ENCODE data around the gene BCAS1. TPM values are rescaled to one million over a fixed set of nuclear protein-coding genes. Genes with fewer than 3 reads are reported as not detected.

Gene BCAS1
- polyA plus RNA-seq, 1 of the 3 experiments (the other 2 are of a cell fraction) = not detected

DNA sequence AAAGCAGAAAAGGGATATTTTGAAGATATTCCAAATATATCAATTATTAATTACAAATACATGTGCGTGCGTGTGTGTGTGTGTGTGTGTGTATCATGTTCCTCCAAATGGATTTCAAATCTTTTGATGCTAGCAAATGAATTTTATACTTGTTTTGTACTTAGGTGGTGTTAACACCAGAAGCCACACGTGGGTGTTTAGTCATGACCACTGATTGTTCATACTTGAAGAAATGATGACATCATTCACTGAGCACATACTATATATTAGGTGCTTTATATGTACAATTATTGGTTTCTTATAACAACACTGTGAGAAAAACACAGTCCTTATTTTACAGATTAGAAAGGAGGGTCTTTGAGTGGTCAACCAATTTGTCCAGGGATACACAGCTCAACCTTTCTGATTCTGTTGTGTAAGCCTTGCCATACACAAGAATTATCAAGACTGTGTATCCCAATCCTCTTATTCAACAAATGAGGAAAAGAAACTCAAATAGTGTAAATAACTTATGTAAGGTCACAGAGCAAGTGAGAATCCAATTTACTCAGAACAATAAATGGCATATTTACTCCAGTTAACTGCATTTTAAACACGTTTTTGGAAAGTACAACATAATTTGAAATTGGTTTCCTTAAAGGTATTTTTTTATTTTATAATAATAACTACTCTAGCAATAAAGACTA, 88.5 kb downstream of the BCAS1 start:
- H3K9ac ChIP-seq = no peak overlapping the region
- no peaks in the 10 kb centered on the region for H3K27me3 ChIP-seq (ENCODE audit: insufficient read depth)
- H3F3A ChIP-seq (replicated peaks; ENCODE audit: insufficient read depth) = no peaks in the 10 kb centered on the region
- no peaks in the 10 kb centered on the region for H3K79me2 ChIP-seq (ENCODE audit: insufficient read depth)
- H2AFZ ChIP-seq (ENCODE audit: low read depth) = no peak overlapping the region
- ChIA-PET CTCF (interaction anchor here (1.5 kb wide), 1 partner anchor 13 kb away, joined by 4 read pairs; no protein-coding TSS in a partner anchor), POLR2A (no interaction called here)
- H3K4me1 ChIP-seq (ENCODE audit: control insufficient read depth in 1 of 2, insufficient read depth in 2 of 2, low read depth in 1 of 2, low read length in 1 of 2) = no peaks in the 10 kb centered on the region
- H4K20me1 ChIP-seq (ENCODE audit: insufficient read depth) = no peaks in the 10 kb centered on the region
- no peaks in the 10 kb centered on the region for H3K36me3 ChIP-seq (replicated peaks in 1 of 2; ENCODE audit: control insufficient read depth in 1 of 2, insufficient read depth in 2 of 2, low read length in 1 of 2)
- no peak overlapping the region for H3K27ac ChIP-seq (ENCODE audit: low read depth in 2 of 2, low read length in 1 of 2)
- 38% methylated on average over 4 of the region's 4 CpGs for WGBS (ENCODE audit: low lambda C conversion rate)
- H3K9me3 ChIP-seq = no peaks in the 10 kb centered on the region
- no peak for TF ChIP-seq FOSL2 (IDR thresholded peaks at IDR 0.05; ENCODE audit: borderline replicate concordance, low read depth)
- no peak for TF ChIP-seq SMC3 (IDR thresholded peaks at IDR 0.05; ENCODE audit: low read depth, low read length)
- TF ChIP-seq RCOR1 (IDR thresholded peaks at IDR 0.05; ENCODE audit: low read length) = no peak
- no peak for TF ChIP-seq TAF1 (IDR thresholded peaks at IDR 0.05; ENCODE audit: borderline replicate concordance, low read depth, low read length)
- TF ChIP-seq JUND (IDR thresholded peaks at IDR 0.05) = no peak
- no peak for TF ChIP-seq POLR2AphosphoS5 (IDR thresholded peaks at IDR 0.05; ENCODE audit: low read depth, low read length)
- TF ChIP-seq NRF1 (IDR thresholded peaks at IDR 0.05; ENCODE audit: low read depth, low read length) = no peak
- TF ChIP-seq, protein P1, sequence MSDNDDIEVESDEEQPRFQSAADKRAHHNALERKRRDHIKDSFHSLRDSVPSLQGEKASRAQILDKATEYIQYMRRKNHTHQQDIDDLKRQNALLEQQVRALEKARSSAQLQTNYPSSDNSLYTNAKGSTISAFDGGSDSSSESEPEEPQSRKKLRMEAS (IDR thresholded peaks at IDR 0.05; ENCODE audit: low read depth) = no peak
- TF ChIP-seq, protein P2, sequence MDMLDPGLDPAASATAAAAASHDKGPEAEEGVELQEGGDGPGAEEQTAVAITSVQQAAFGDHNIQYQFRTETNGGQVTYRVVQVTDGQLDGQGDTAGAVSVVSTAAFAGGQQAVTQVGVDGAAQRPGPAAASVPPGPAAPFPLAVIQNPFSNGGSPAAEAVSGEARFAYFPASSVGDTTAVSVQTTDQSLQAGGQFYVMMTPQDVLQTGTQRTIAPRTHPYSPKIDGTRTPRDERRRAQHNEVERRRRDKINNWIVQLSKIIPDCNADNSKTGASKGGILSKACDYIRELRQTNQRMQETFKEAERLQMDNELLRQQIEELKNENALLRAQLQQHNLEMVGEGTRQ (IDR thresholded peaks at IDR 0.05; ENCODE audit: borderline replicate concordance, low read depth, low read length) = no peak
- TF ChIP-seq RAD21 (IDR thresholded peaks at IDR 0.05; ENCODE audit: low read length) = no peak
- TF ChIP-seq, protein P3, sequence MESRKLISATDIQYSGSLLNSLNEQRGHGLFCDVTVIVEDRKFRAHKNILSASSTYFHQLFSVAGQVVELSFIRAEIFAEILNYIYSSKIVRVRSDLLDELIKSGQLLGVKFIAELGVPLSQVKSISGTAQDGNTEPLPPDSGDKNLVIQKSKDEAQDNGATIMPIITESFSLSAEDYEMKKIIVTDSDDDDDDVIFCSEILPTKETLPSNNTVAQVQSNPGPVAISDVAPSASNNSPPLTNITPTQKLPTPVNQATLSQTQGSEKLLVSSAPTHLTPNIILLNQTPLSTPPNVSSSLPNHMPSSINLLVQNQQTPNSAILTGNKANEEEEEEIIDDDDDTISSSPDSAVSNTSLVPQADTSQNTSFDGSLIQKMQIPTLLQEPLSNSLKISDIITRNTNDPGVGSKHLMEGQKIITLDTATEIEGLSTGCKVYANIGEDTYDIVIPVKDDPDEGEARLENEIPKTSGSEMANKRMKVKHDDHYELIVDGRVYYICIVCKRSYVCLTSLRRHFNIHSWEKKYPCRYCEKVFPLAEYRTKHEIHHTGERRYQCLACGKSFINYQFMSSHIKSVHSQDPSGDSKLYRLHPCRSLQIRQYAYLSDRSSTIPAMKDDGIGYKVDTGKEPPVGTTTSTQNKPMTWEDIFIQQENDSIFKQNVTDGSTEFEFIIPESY (IDR thresholded peaks at IDR 0.05; ENCODE audit: borderline replicate concordance, low read depth) = no peak
- TF ChIP-seq CHD2 (IDR thresholded peaks at IDR 0.05; ENCODE audit: low read length, partially characterized antibody) = no peak
- no peak for TF ChIP-seq TCF12 (IDR thresholded peaks at IDR 0.05)
- no peak for TF ChIP-seq GABPA (IDR thresholded peaks at IDR 0.05; ENCODE audit: low read depth)
- H3K4me3 ChIP-seq (ENCODE audit: low read depth in 2 of 2, low read length in 1 of 2) = no peak overlapping the region
- no peak for DNase-seq
- no peak overlapping the region for H3K4me2 ChIP-seq
- no peaks in the 10 kb centered on the region for H3K9me2 ChIP-seq

DNA sequence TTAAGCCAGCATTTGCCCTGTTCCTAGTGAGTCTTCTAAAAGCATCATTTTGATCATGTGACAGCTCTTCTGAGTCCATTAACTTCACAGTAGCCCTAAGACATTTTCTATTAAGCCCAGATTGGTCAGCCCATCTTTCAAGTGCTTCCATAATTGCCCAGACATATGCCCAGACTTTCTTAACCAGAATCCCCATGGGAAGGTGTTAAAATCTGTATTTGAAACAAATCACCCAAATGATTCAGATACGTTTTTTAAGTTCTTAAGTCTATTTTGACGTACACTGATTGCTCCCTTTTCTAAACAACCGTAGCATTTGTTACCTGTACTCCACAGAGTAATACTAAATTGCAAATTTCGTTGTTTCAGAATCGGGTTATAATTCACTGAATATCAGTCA, 89.3 kb downstream of the BCAS1 start:
- WGBS (ENCODE audit: low lambda C conversion rate) = 41% methylated on average over 5 of the region's 5 CpGs
- TF ChIP-seq GABPA (IDR thresholded peaks at IDR 0.05; ENCODE audit: low read depth) (no peak), RFX5 (IDR thresholded peaks at IDR 0.05; ENCODE audit: low read length) (no peak)
- TF ChIP-seq, protein P3 (IDR thresholded peaks at IDR 0.05; ENCODE audit: borderline replicate concordance, low read depth) = no peak
- no peaks in the 10 kb centered on the region for H3K9me3 ChIP-seq
- no peak for DNase-seq
- ChIA-PET POLR2A (no interaction called here), CTCF (no interaction called here)
- no peaks in the 10 kb centered on the region for H3K4me1 ChIP-seq (ENCODE audit: control insufficient read depth in 1 of 2, insufficient read depth in 2 of 2, low read depth in 1 of 2, low read length in 1 of 2)
- H4K20me1 ChIP-seq (ENCODE audit: insufficient read depth) = no peaks in the 10 kb centered on the region
- H2AFZ ChIP-seq (ENCODE audit: low read depth) = no peak overlapping the region
- H3K4me3 ChIP-seq (ENCODE audit: low read depth in 2 of 2, low read length in 1 of 2) = no peak overlapping the region
- H3K27me3 ChIP-seq (ENCODE audit: insufficient read depth) = no peaks in the 10 kb centered on the region
- H3K4me2 ChIP-seq = no peak overlapping the region
- H3K9me2 ChIP-seq = no peaks in the 10 kb centered on the region
- H3K36me3 ChIP-seq (replicated peaks in 1 of 2; ENCODE audit: control insufficient read depth in 1 of 2, insufficient read depth in 2 of 2, low read length in 1 of 2) = no peaks in the 10 kb centered on the region
- H3K9ac ChIP-seq = no peak overlapping the region
- no peaks in the 10 kb centered on the region for H3F3A ChIP-seq (replicated peaks; ENCODE audit: insufficient read depth)
- H3K79me2 ChIP-seq (ENCODE audit: insufficient read depth) = no peaks in the 10 kb centered on the region
- H3K27ac ChIP-seq (ENCODE audit: low read depth in 2 of 2, low read length in 1 of 2) = no peak overlapping the region

All from SK-N-SH (cell line).